ENCODE measurements around the gene RWDD2A.

DNA sequence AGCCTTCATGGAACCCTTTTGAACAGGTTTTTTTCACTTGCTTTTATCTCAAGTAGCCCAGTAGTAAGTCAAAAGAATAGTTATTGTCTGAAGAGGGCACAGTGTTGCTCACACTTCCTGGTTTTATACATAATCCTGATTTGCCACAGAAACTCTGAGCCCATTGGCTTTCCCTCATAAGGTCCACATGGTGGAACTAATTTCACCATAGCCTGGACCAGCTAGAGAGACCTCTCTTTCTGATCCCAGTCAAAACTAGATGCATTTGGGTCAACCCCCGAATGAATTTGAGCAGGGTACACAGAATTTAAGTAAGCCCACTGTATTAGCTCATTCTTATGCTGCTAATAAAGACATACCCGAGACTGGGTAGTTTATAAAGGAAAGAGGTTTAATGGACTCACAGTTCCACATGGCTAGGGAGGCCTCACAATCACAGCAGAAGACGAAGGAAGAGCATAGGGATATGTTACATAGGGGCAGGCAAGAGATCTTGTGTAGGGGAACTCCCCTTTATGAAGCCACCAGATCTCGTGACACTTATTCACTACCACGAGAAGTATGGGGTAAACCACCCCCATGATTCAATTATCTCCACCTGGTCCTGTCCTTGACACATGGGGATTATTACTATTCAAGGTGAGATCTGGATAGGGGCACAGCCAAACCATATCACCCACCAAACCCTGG, 6.2 kb downstream of the RWDD2A start:
- TF ChIP-seq, protein P1, sequence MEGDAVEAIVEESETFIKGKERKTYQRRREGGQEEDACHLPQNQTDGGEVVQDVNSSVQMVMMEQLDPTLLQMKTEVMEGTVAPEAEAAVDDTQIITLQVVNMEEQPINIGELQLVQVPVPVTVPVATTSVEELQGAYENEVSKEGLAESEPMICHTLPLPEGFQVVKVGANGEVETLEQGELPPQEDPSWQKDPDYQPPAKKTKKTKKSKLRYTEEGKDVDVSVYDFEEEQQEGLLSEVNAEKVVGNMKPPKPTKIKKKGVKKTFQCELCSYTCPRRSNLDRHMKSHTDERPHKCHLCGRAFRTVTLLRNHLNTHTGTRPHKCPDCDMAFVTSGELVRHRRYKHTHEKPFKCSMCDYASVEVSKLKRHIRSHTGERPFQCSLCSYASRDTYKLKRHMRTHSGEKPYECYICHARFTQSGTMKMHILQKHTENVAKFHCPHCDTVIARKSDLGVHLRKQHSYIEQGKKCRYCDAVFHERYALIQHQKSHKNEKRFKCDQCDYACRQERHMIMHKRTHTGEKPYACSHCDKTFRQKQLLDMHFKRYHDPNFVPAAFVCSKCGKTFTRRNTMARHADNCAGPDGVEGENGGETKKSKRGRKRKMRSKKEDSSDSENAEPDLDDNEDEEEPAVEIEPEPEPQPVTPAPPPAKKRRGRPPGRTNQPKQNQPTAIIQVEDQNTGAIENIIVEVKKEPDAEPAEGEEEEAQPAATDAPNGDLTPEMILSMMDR (conservative IDR thresholded peaks at IDR 0.05; ENCODE audit: low read length): no peak
- no peak for TF ChIP-seq EZH2phosphoT487 (IDR thresholded peaks at IDR 0.05; ENCODE audit: borderline replicate concordance)
